Tibial nerve (tissue), 4 donors: ENCODE measurements around the gene PRDM11. TPM values are rescaled to one million over a fixed set of nuclear protein-coding genes. Genes with fewer than 3 reads are reported as not detected.

Source experiments
- DNase-seq, 2 donors: peaks; one replicate each; pipeline ENCODE4 v3.0.0-alpha.2; 2019; ENCODE audit warnings: low spot score in 2 of 2
- H3K27ac ChIP-seq, 4 donors: fragments of 200-600 bp; sonication (generic) in 3 of 4; one replicate each; pipeline ENCODE4 v1.5.1; 2017 to 2019; ENCODE audit warnings: mild to moderate bottlenecking in 1 of 4
- H3K27me3 ChIP-seq, 2 donors: fragments of 200-600 bp; sonication (generic) in 1 of 2; one replicate each; pipeline versions ENCODE4 v1.5.1 to v1.6.0; 2017 to 2019
- H3K36me3 ChIP-seq, 3 donors: fragments of 200-600 bp; sonication (generic); one replicate each; pipeline ENCODE4 v1.5.1; 2018 to 2019
- H3K4me1 ChIP-seq, 4 donors: fragments of 200-600 bp; sonication (generic) in 3 of 4; one replicate each; pipeline ENCODE4 v1.5.1; 2017 to 2019
- H3K4me3 ChIP-seq, 4 donors: fragments of 200-600 bp; sonication (generic) in 3 of 4; one replicate each; pipeline ENCODE4 v1.5.1; 2017 to 2019; ENCODE audit warnings: mild to moderate bottlenecking in 1 of 4, moderate library complexity in 1 of 4
- H3K9me3 ChIP-seq, 4 donors: fragments of 200-600 bp; sonication (generic) in 3 of 4; one replicate each; pipeline ENCODE4 v1.5.1; 2017 to 2019
- CTCF ChIP-seq, 5 experiments: fragments of 200-600 bp in 3 of 5; fragments of 450-650 bp in 2 of 5; sonication (generic) in 3 of 5; IDR thresholded peaks; one replicate each; pipeline ENCODE4 v1.5.1; 2016 to 2019; ENCODE audit warnings: antibody characterized with exemption in 5 of 5, mild to moderate bottlenecking in 3 of 5, moderate library complexity in 2 of 5
- EP300 ChIP-seq, 2 donors: sonication (generic); formaldehyde crosslinking; IDR thresholded peaks; one replicate each; pipeline ENCODE4 v1.6.1; 2017; ENCODE audit warnings: antibody characterized with exemption in 2 of 2, mild to moderate bottlenecking in 1 of 2
- POLR2A ChIP-seq, 2 donors: fragments of 450-650 bp; IDR thresholded peaks; one replicate each; pipeline ENCODE4 v1.6.1; 2017; ENCODE audit warnings: antibody characterized with exemption in 2 of 2, mild to moderate bottlenecking in 2 of 2, moderate library complexity in 2 of 2
- WGBS, 2 donors: methylation state at CpG; one replicate each; pipeline ENCODE4 v1.1.5; 2018; 5-methylcytosine and 5-hydroxymethylcytosine counted together
- total RNA-seq, 4 donors: library from RNA; depleted of rRNA; stranded (reverse); fragments of >200 nt; gene quantifications; one replicate each; pipeline ENCODE4 v1.1.0, GENCODE V29; 2016

PRDM11 gene
- total RNA-seq, 4 donors from 2014 or later = 17.5 to 26.1 (median 25.8) TPM

DNA sequence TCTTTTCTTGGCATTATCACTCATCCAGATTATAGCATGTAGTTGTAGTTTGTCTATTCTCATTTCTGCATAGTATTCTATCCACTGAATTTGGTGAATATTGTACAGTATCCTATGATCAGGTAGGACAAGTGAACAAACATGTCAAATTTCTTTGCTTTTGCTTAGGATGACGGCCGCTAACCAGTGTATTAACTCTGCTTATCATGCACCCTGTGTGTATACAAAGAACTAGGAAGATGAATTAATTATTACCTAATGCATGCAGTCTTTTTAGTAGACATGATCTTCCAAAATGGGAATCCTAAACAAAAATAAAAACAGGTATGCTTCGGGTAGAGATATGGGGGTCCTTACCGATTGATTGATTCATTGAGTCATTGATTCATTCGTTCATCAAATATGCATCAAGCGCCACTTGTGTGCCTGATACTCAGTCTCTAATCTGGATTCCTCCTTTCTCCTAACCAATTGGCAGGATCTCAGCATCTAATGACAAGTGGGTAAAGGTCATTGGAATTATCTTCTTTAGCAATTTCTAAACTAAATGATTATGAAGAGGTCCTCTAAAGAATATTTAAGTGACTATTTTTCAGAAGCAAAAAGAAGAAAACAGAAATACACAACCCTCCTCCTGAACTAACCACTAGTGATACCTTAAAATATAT lies 27.9 kb downstream of the PRDM11 start:
- Histone ChIP-seq H3K27ac (no peak overlapping the region), H3K27me3 (no peaks in the 10 kb centered on the region), H3K4me1 (peaks cover 0 to 13% (median 0%) of the 10 kb centered on the region in 4 donors), H3K9me3 (no peaks in the 10 kb centered on the region), H3K36me3 (no peaks in the 10 kb centered on the region), H3K4me3 (no peak overlapping the region)
- WGBS, 2 donors = 94 to 95% methylated on average over 6 of the region's 6 CpGs
- DNase-seq = no peak
- TF ChIP-seq POLR2A (IDR thresholded peaks at IDR 0.05) = no peak
- TF ChIP-seq EP300 (IDR thresholded peaks at IDR 0.05) = no peak
- no peak for TF ChIP-seq CTCF (IDR thresholded peaks at IDR 0.05)

DNA sequence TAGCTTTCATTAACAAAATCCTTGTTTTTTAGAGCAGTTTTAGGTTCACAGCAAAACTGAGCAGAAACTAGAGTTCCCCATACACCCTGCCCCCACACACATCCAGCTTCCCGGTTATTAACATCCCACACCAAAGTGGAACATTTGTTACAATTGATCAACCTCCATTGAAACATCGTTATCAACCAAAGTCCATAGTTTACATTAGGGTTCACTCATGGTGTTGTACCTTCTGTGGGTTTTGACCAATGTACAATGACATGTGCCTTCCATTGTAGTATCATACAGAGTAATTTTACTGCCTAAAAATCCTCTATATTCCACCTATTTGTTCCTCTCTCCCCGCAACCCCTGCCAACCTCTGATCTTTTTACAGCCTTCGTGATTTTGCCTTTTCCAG lies 28.5 kb downstream of the PRDM11 start:
- peaks cover 0 to 19% (median 2%) of the 10 kb centered on the region in 4 donors for H3K4me1 ChIP-seq
- no peak overlapping the region for H3K4me3 ChIP-seq
- H3K36me3 ChIP-seq = no peaks in the 10 kb centered on the region
- no peak overlapping the region for H3K27ac ChIP-seq
- H3K9me3 ChIP-seq = no peaks in the 10 kb centered on the region
- no peak for DNase-seq
- WGBS, 2 donors = 84 to 91% methylated on average over 4 of the region's 4 CpGs
- TF ChIP-seq CTCF (IDR thresholded peaks at IDR 0.05) (no peak), POLR2A (IDR thresholded peaks at IDR 0.05) (no peak), EP300 (IDR thresholded peaks at IDR 0.05) (no peak)
- H3K27me3 ChIP-seq = no peaks in the 10 kb centered on the region

DNA sequence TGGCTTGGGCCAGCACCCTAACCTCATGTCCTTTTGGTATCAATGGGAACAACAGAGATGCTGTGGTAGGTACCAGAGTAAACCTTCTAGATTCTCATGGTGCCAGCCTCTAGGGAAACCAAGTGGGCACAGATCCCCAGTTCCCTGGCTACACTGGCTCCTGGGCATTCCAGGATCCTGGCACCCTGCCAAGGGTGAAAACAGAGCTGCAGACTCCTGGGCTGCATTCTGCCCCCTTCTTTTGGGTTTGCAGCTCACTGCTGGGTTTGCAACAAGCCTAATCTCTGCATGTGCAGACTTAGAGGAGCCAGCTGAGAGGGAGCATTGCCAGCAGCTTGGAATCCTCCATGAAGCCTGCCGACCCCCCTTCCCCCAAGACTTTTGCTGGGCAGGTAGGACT lies 30.6 kb downstream of the PRDM11 start:
- Histone ChIP-seq H3K27ac (no peak overlapping the region), H3K4me1 (peaks cover 0 to 33% (median 8%) of the 10 kb centered on the region in 4 donors), H3K36me3 (peaks cover 0 to under 1% (median 0%) of the 10 kb centered on the region in 3 donors), H3K9me3 (no peaks in the 10 kb centered on the region), H3K27me3 (no peaks in the 10 kb centered on the region), H3K4me3 (no peak overlapping the region)
- 18 to 25% methylated on average over 1 of the region's 1 CpG for WGBS, 2 donors
- no peak for DNase-seq
- TF ChIP-seq CTCF (IDR thresholded peaks at IDR 0.05) (no peak), POLR2A (IDR thresholded peaks at IDR 0.05) (no peak), EP300 (IDR thresholded peaks at IDR 0.05) (no peak)

DNA sequence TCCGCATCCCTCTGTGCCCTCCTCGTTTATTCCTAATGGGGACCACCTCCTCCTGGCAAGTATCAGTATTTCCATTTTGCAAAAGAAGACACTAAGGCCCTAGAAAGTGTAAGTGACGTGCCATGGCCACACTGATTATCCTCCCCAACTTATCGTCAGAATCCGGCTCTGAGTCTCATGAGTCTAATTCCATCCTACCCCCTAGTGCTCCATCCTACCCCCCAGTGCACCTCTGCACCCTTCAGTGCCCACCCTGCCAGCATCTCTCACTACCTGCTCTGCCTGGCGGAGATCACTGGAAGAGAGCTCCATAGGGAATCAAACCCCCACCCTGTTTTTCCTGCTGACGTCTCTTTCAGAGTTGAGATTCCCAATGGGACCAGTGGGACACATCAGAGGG lies 31.8 kb downstream of the PRDM11 start:
- 72 to 82% methylated on average over 7 of the region's 7 CpGs for WGBS, 2 donors
- no peaks in the 10 kb centered on the region for H3K27me3 ChIP-seq
- peak overlapping the region in 2 of 4 donors; percentile 64 to 91 for H3K27ac ChIP-seq
- DNase-seq = no peak
- no peaks in the 10 kb centered on the region for H3K9me3 ChIP-seq
- TF ChIP-seq POLR2A (IDR thresholded peaks at IDR 0.05) (no peak), EP300 (IDR thresholded peaks at IDR 0.05) (no peak), CTCF (IDR thresholded peaks at IDR 0.05) (no peak)
- peaks cover 0 to 13% (median 0%) of the 10 kb centered on the region in 3 donors for H3K36me3 ChIP-seq
- no peak overlapping the region for H3K4me3 ChIP-seq
- peaks cover 0 to 40% (median 8%) of the 10 kb centered on the region in 4 donors for H3K4me1 ChIP-seq

- Histone ChIP-seq H3K9me3 (no peaks in the 10 kb centered on the region), H3K4me3 (no peak overlapping the region), H3K36me3 (peaks cover 0 to 21% (median 0%) of the 10 kb centered on the region in 3 donors), H3K4me1 (peaks cover 0 to 40% (median 8%) of the 10 kb centered on the region in 4 donors), H3K27ac (peak overlapping the region; percentile 84 to 92 (median 90)), H3K27me3 (no peaks in the 10 kb centered on the region)
- TF ChIP-seq POLR2A (IDR thresholded peaks at IDR 0.05) (no peak), EP300 (IDR thresholded peaks at IDR 0.05) (no peak), CTCF (IDR thresholded peaks at IDR 0.05) (no peak)
- 61 to 67% methylated on average over 8 of the region's 8 CpGs for WGBS, 2 donors
- no peak for DNase-seq
Measured at GRCh38 chr11:45178890-45179671, 32.6 kb downstream of the PRDM11 start.
